Upper lobe of left lung (tissue), 6 donors: ENCODE measurements around the gene RANBP9. TPM values are rescaled to one million over a fixed set of nuclear protein-coding genes. Genes with fewer than 3 reads are reported as not detected.

Experiments
- ATAC-seq, 2 donors: fragments of 200-7000 bp; cut with Tn5 transposase; one replicate each; pipeline ENCODE4 v1.9.1; 2022; ENCODE audit warnings: mild to moderate bottlenecking in 2 of 2, moderate library complexity in 2 of 2; ENCODE audit not compliant: low FRiP score in 2 of 2
- DNase-seq, 2 donors: peaks; one replicate each; pipeline ENCODE4 v3.0.0-alpha.2; 2019 to 2020
- H3K27ac ChIP-seq, 4 donors: fragments of 200-600 bp; sonication (generic); one replicate each; pipeline ENCODE4 v1.5.1; 2016 to 2019
- H3K27me3 ChIP-seq, 4 donors: fragments of 200-600 bp; sonication (generic); one replicate each; pipeline ENCODE4 v1.5.1; 2017 to 2019
- H3K36me3 ChIP-seq, 4 donors: fragments of 200-600 bp; sonication (generic); one replicate each; pipeline ENCODE4 v1.5.1; 2016 to 2019
- H3K4me1 ChIP-seq, 4 donors: fragments of 200-600 bp; sonication (generic); one replicate each; pipeline ENCODE4 v1.5.1; 2018 to 2019
- H3K4me3 ChIP-seq, 4 donors: fragments of 200-600 bp; sonication (generic); one replicate each; pipeline ENCODE4 v1.5.1; 2017 to 2019; ENCODE audit warnings: mild to moderate bottlenecking in 2 of 4, moderate library complexity in 1 of 4
- H3K9me3 ChIP-seq, 4 donors: fragments of 200-600 bp; sonication (generic); one replicate each; pipeline ENCODE4 v1.5.1; 2018 to 2019
- EP300 ChIP-seq, 4 donors: sonication (generic); formaldehyde crosslinking; IDR thresholded peaks; one replicate each; pipeline ENCODE4 v1.5.1; 2017; ENCODE audit warnings: antibody characterized with exemption in 4 of 4, control low read depth in 2 of 4
- POLR2A ChIP-seq, 4 donors: fragments of 450-650 bp; IDR thresholded peaks; one replicate each; pipeline ENCODE4 v1.5.1; 2016 to 2017; ENCODE audit warnings: antibody characterized with exemption in 4 of 4, mild to moderate bottlenecking in 2 of 4
- POLR2AphosphoS5 ChIP-seq, 2 donors: sonication (generic); formaldehyde crosslinking; IDR thresholded peaks; one replicate each; pipeline ENCODE4 v1.5.1; 2017; ENCODE audit warnings: antibody characterized with exemption in 2 of 2
- WGBS, 2 donors: methylation state at CpG; one replicate each; pipeline ENCODE4 v1.1.5; 2017 to 2018; 5-methylcytosine and 5-hydroxymethylcytosine counted together
- total RNA-seq, 6 donors: library from RNA; depleted of rRNA in 4 of 6; stranded (reverse); fragments of >200 nt in 4 of 6; gene quantifications; one replicate each; pipeline versions ENCODE4 v1.1.0 to v1.2.1, GENCODE V29; 2016 to 2021
- TF ChIP-seq, protein P1 (sequence below), 6 experiments: fragments of 450-650 bp in 4 of 6; fragments of 200-600 bp in 2 of 6; sonication (generic) in 2 of 6; IDR thresholded peaks; one replicate each; pipeline ENCODE4 v1.5.1; 2016 to 2019; ENCODE audit warnings: antibody characterized with exemption in 6 of 6
- donor health status: DM: no; HTN: no; CAD: no; lungs with moderate emphysema.
- donor health status: DM: no; HTN: yes; CAD: no; lungs with severe emphysema.

The RANBP9 gene
- total RNA-seq, 6 donors from 2014 or later: 29.8 to 46.7 (median 36.4) TPM

GRCh38 chr6:13574571-13575376 is 136.9 kb downstream of the RANBP9 start, which contains the start of gene SIRT5:
Gene SIRT5 (plus strand): TSS chr6:13574601. CDS start chr6:13584111, 9,510 bp downstream.
- ATAC-seq (peak; percentile 83 to 95), DNase-seq (peak; percentile 89)
- peak within 1 kb of the TSS; percentile 93 to 99 (median 99) for H3K27ac ChIP-seq
- peaks cover 8 to 18% (median 15%) of the 10 kb centered on the region in 4 donors for H3K4me1 ChIP-seq
- H3K36me3 ChIP-seq: no peaks in the 10 kb centered on the region
- H3K27me3 ChIP-seq: no peaks in the 10 kb centered on the region
- TF ChIP-seq EP300 (IDR thresholded peaks at IDR 0.05) (peak in 1 of 4 donors; percentile 29), POLR2AphosphoS5 (IDR thresholded peaks at IDR 0.05) (peak; percentile 66 to 79), POLR2A (IDR thresholded peaks at IDR 0.05) (peak; percentile 52 to 90 (median 66))
- TF ChIP-seq, protein P1, sequence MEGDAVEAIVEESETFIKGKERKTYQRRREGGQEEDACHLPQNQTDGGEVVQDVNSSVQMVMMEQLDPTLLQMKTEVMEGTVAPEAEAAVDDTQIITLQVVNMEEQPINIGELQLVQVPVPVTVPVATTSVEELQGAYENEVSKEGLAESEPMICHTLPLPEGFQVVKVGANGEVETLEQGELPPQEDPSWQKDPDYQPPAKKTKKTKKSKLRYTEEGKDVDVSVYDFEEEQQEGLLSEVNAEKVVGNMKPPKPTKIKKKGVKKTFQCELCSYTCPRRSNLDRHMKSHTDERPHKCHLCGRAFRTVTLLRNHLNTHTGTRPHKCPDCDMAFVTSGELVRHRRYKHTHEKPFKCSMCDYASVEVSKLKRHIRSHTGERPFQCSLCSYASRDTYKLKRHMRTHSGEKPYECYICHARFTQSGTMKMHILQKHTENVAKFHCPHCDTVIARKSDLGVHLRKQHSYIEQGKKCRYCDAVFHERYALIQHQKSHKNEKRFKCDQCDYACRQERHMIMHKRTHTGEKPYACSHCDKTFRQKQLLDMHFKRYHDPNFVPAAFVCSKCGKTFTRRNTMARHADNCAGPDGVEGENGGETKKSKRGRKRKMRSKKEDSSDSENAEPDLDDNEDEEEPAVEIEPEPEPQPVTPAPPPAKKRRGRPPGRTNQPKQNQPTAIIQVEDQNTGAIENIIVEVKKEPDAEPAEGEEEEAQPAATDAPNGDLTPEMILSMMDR (IDR thresholded peaks at IDR 0.05): peak in 4 of 6 experiments; percentile 68 to 75 (median 74)
- 1% methylated on average over 25 to 41 of the region's 52 CpGs for WGBS, 2 donors
- no peaks in the 10 kb centered on the region for H3K9me3 ChIP-seq
- H3K4me3 ChIP-seq: peak within 1 kb of the TSS; percentile 75 to 91 (median 88)

- no peak for TF ChIP-seq EP300 (IDR thresholded peaks at IDR 0.05)
- TF ChIP-seq POLR2A (IDR thresholded peaks at IDR 0.05): peak in 1 of 4 donors; percentile 91
- no peak for TF ChIP-seq POLR2AphosphoS5 (IDR thresholded peaks at IDR 0.05)
- TF ChIP-seq, protein P1 (IDR thresholded peaks at IDR 0.05): peak; percentile 45 to 73 (median 54)
- Histone ChIP-seq H3K4me1 (peaks cover 8 to 18% (median 15%) of the 10 kb centered on the region in 4 donors), H3K4me3 (peak overlapping the region; percentile 75 to 91 (median 88)), H3K27me3 (no peaks in the 10 kb centered on the region), H3K36me3 (no peaks in the 10 kb centered on the region), H3K9me3 (no peaks in the 10 kb centered on the region), H3K27ac (peak overlapping the region; percentile 93 to 99 (median 99))
- 0% methylated on average over 1 to 7 of the region's 46 CpGs for WGBS, 2 donors
- peak; percentile 95 to 98 for DNase-seq
- peak; percentile 96 to 98 for ATAC-seq
Observed at GRCh38 chr6:13574149-13574570, 137.5 kb downstream of the RANBP9 start.

GRCh38 chr6:13573669-13574110 is 137.9 kb downstream of the RANBP9 start:
- H3K4me1 ChIP-seq: peaks cover 8 to 18% (median 15%) of the 10 kb centered on the region in 4 donors
- ATAC-seq (no peak), DNase-seq (peak in 1 of 2 donors; percentile 61)
- H3K36me3 ChIP-seq: no peaks in the 10 kb centered on the region
- H3K9me3 ChIP-seq: no peaks in the 10 kb centered on the region
- H3K27me3 ChIP-seq: no peaks in the 10 kb centered on the region
- 3 to 9% methylated on average over 12 of the region's 14 CpGs for WGBS, 2 donors
- TF ChIP-seq POLR2A (IDR thresholded peaks at IDR 0.05) (no peak), POLR2AphosphoS5 (IDR thresholded peaks at IDR 0.05) (peak in 1 of 2 donors; percentile 27)
- H3K4me3 ChIP-seq: peak overlapping the region; percentile 75 to 91 (median 88)
- peak overlapping the region; percentile 93 to 99 (median 99) for H3K27ac ChIP-seq

DNA sequence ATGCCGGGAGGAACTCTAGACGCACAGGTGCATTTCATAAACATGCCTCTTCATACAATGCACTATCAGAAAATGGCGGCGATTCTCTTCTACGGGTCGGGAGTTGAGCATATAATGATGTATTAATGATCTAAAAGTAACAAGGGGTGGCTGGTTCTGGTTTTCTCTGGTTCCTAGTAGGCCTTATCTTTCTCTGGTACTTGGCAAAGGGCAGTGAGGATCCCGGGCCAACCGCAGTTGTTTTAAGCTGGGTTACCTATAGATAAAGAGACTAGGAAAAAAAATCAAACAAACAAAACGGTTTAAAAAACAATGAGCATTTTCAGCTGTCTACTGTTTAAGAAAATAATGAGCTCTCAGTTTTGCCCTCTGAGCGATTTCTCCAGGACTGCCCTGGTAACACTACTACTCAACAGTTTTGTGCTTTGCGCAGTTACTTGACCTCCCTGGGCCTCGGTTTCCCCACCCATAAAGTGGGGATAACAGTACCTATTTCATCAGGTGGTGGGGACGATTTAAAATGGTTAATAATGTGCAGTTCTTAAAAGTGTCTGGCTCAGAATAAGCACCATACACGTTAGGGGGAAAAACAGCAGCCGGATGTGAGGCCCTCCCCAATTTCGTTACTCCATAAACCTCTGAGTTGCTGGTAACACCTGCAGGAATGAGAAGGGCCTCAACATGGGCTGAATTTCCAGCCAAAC is 138.5 kb downstream of the RANBP9 start:
- no peaks in the 10 kb centered on the region for H3K27me3 ChIP-seq
- H3K27ac ChIP-seq: peak overlapping the region; percentile 93 to 99 (median 99)
- peak overlapping the region in 3 of 4 donors; percentile 75 to 89 (median 86) for H3K4me3 ChIP-seq
- ATAC-seq (no peak), DNase-seq (no peak)
- TF ChIP-seq, protein P1 (IDR thresholded peaks at IDR 0.05): no peak
- TF ChIP-seq EP300 (IDR thresholded peaks at IDR 0.05) (no peak), POLR2AphosphoS5 (IDR thresholded peaks at IDR 0.05) (no peak), POLR2A (IDR thresholded peaks at IDR 0.05) (no peak)
- WGBS, 2 donors: 81 to 83% methylated on average over 16 of the region's 16 CpGs
- H3K9me3 ChIP-seq: no peaks in the 10 kb centered on the region
- no peaks in the 10 kb centered on the region for H3K36me3 ChIP-seq
- peaks cover 8 to 18% (median 15%) of the 10 kb centered on the region in 4 donors for H3K4me1 ChIP-seq

DNA sequence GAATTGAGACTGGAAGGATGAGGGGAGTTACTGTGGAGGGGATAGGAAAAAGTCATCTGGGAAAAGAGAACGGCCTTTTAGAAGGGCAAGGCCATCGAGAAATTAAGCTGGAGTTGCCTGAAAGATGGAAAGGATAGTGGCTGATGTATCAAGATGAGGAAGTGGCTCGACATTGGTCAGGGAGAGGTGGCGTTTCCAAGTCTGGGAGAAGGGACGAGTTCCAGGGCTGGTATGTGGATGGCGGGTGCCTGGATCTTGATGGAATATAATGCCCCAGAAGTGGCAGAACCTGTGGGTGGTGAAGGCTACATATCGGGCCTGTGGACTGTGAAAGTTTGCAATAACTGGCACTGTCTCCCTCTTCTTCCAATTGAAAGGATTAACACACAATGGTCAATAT is 139.4 kb downstream of the RANBP9 start:
- no peaks in the 10 kb centered on the region for H3K36me3 ChIP-seq
- TF ChIP-seq POLR2AphosphoS5 (IDR thresholded peaks at IDR 0.05): no peak
- TF ChIP-seq EP300 (IDR thresholded peaks at IDR 0.05): no peak
- TF ChIP-seq, protein P1 (IDR thresholded peaks at IDR 0.05): no peak
- no peak for TF ChIP-seq POLR2A (IDR thresholded peaks at IDR 0.05)
- no peak for DNase-seq
- no peaks in the 10 kb centered on the region for H3K27me3 ChIP-seq
- 85 to 91% methylated on average over 7 of the region's 7 CpGs for WGBS, 2 donors
- H3K4me3 ChIP-seq: no peak overlapping the region
- peaks cover 8 to 18% (median 15%) of the 10 kb centered on the region in 4 donors for H3K4me1 ChIP-seq
- H3K9me3 ChIP-seq: no peaks in the 10 kb centered on the region
- no peak overlapping the region for H3K27ac ChIP-seq
- ATAC-seq: no peak
